Fibroblast of skin of scalp (primary cell): ENCODE measurements around the gene CLEC10A.

Experiments
- DNase-seq: peaks from one replicate; pipeline ENCODE4 v3.0.0-alpha.2; 2013

CLEC10A gene

GRCh38 chr17:7038025-7038862, 41.8 kb downstream of the CLEC10A start:
- DNase-seq = no peak

DNA sequence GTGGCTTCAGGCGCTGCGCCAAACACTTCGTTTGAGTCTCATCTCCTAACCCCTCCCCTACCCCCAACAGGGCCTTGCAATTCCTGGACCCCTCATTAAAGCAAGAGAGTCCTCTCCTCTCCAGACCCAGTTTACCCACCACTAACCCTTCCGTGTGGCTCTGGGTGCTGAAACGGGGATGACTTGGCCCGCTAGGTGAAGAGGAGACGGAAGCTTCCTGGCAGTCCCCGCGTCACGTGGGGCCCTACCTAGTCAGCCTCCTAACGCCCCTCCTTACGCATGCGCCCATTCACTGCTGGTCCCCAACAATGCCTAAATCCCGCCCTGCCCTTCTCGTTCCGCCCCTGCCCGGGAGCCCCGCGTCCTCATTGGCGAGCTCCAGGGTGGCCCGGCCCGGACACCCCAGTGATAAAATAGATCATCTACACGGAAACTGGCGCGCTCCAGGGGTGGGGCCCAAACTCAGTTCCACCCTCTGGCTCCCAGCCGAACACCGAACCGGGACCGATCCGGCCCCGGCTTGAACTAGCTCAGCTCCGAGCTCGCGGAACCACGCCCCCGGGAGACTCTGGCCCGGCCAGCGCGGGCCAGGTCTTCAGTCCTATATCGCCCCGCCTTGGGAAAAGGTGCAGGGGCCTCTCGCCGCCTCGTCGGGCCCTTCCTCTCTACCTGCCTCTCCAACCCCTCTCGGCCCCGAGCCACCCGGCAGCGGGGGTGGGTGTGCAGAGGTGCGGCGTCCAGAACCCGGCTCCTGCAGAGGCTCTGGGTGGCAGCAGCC, 44.3 kb downstream of the CLEC10A start, which contains the start of gene SLC16A13:
Gene SLC16A13 (plus strand): TSS at position 425 of the 778 bp plus-strand sequence. CDS start 368 bp downstream, outside the sequence.
- peak; percentile 94 for DNase-seq

- DNase-seq = no peak
Measured at GRCh38 chr17:7034955-7035590, 45.0 kb downstream of the CLEC10A start.

DNA sequence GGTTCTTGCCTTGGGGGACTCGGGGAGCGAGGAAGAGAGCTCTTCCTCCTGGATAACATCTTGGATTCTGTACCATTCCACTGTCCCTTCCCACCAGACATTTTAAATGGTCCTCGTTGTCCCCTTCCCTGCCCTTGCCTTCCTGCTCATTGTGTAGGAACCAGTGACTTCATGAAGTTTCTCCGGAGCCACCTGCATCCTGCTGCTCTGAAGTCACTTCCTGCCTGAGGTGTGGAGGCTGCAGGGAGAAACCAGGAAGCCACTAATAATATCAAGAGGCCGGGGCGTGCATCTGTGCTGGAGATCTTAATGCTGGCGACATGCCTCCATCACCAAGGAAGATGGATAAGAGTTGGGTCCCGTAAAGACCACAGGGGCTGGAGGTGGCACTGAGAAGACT, 50.4 kb downstream of the CLEC10A start:
- no peak for DNase-seq

- no peak for DNase-seq
Measured at GRCh38 chr17:7029096-7029495, 51.0 kb downstream of the CLEC10A start.

DNA sequence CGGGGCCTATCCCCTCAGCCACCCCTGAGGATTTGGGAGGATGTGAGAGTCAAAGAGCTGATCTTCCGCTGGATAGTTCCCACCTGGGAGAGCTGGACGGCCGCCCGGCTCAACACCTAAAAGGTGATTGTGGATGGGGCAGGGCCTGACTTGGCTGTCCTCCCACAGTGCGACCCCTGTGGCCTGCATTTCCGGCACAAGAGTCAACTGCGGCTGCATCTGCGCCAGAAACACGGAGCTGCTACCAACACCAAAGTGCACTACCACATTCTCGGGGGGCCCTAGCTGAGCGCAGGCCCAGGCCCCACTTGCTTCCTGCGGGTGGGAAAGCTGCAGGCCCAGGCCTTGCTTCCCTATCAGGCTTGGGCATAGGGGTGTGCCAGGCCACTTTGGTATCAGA, 52.7 kb downstream of the CLEC10A start:
- DNase-seq = no peak

DNA sequence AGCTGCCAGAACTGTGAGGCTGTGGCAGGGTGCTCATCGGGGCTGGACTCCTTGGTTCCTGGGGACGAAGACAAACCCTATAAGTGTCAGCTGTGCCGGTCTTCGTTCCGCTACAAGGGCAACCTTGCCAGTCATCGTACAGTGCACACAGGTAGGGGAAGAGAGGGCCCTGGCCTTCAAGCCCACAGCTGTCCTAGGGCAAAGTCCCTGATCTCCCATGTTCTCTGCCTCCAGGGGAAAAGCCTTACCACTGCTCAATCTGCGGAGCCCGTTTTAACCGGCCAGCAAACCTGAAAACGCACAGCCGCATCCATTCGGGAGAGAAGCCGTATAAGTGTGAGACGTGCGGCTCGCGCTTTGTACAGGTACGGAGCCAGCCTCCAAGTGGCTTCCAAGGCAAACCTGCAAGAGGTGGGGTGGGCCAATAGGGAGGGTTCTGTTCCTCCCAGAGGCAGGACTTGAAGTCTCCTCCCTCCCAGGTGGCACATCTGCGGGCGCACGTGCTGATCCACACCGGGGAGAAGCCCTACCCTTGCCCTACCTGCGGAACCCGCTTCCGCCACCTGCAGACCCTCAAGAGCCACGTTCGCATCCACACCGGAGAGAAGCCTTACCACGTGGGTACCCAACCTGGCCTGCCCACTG, 53.5 kb downstream of the CLEC10A start:
- DNase-seq = no peak

DNA sequence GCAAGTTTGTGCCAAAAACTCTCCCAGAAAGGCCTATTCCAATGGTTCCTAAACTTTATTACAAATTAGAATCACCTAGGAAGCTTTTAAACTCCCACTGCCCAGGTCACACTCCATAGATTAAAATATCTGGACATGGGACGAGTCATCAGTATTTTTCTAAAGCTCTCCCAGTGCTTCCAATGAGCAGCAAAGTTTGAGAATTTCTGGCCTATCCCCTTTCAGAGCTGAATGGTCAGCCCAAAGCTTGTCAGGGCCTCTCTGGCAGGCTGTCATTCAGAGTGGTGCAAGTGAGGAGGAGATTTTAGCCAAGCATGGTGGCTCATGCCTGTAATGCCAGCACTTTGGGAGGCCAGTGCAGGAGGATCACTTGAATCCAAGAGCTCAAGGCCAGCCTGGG, 54.8 kb downstream of the CLEC10A start:
- DNase-seq = no peak
